Trophoblast cell (in vitro differentiated cells and primary cell): ENCODE measurements around the gene IL23R.

ENCODE experiments used
- DNase-seq, 2 donors: peaks; one replicate each; pipeline ENCODE4 v3.0.0-alpha.2; 2016
- H2AFZ ChIP-seq: 2 replicates; pipeline ENCODE4 v1.6.1; 2013; ENCODE audit warnings: low read length, moderate library complexity, mild to moderate bottlenecking; ENCODE audit not compliant: insufficient read depth, poor library complexity
- H2AK5ac ChIP-seq: 2 replicates; pipeline ENCODE4 v1.6.1; 2013; ENCODE audit warnings: mild to moderate bottlenecking, low read length
- H2BK120ac ChIP-seq: 2 replicates; pipeline ENCODE4 v1.6.1; 2013; ENCODE audit warnings: low read length, mild to moderate bottlenecking, moderate library complexity; ENCODE audit not compliant: insufficient read depth, poor library complexity
- H2BK12ac ChIP-seq: 2 replicates; pipeline ENCODE4 v1.6.1; 2013; ENCODE audit warnings: mild to moderate bottlenecking, low read length, moderate library complexity
- H2BK5ac ChIP-seq: 2 replicates; pipeline ENCODE4 v1.6.1; 2013; ENCODE audit warnings: low read length, low read depth, moderate library complexity, mild to moderate bottlenecking; ENCODE audit not compliant: poor library complexity
- H3K14ac ChIP-seq: 2 replicates; pipeline ENCODE4 v1.6.1; 2013; ENCODE audit warnings: mild to moderate bottlenecking, low read length
- H3K18ac ChIP-seq: 2 replicates; pipeline ENCODE4 v1.6.1; 2013; ENCODE audit warnings: mild to moderate bottlenecking, low read length
- H3K23ac ChIP-seq: 2 replicates; pipeline ENCODE4 v1.6.1; 2013; ENCODE audit warnings: low read length
- H3K27ac ChIP-seq: 2 replicates; pipeline ENCODE4 v1.5.1; 2013; ENCODE audit warnings: low read depth, mild to moderate bottlenecking, inconsistent platforms, low read length, moderate library complexity
- H3K27me3 ChIP-seq: 2 replicates; pipeline ENCODE4 v1.6.1; 2013; ENCODE audit warnings: inconsistent platforms, mild to moderate bottlenecking, low read length, moderate library complexity; ENCODE audit not compliant: insufficient read depth
- H3K36me3 ChIP-seq, 2 experiments: 1 replicate in 1 of 2; 2 replicates in 1 of 2; pipeline ENCODE4 v1.6.1; 2013; ENCODE audit warnings: low read length in 2 of 2, mild to moderate bottlenecking in 2 of 2, moderate library complexity in 1 of 2; ENCODE audit not compliant: insufficient read depth in 2 of 2, control insufficient read depth in 1 of 2
- H3K4ac ChIP-seq: 2 replicates; pipeline ENCODE4 v1.6.1; 2013; ENCODE audit warnings: low read depth, mild to moderate bottlenecking, low read length, moderate library complexity
- H3K4me1 ChIP-seq, 2 experiments: 1 replicate in 1 of 2; 2 replicates in 1 of 2; pipeline ENCODE4 v1.6.1; 2013; ENCODE audit warnings: low read length in 2 of 2, mild to moderate bottlenecking in 2 of 2, moderate library complexity in 1 of 2; ENCODE audit not compliant: insufficient read depth in 2 of 2, control insufficient read depth in 1 of 2
- H3K4me2 ChIP-seq: 2 replicates; pipeline ENCODE4 v1.6.1; 2013; ENCODE audit warnings: inconsistent platforms, mild to moderate bottlenecking, low read length, moderate library complexity
- H3K4me3 ChIP-seq: 2 replicates; pipeline ENCODE4 v1.5.1; 2013; ENCODE audit warnings: mild to moderate bottlenecking, low read depth, low read length, inconsistent platforms
- H3K79me1 ChIP-seq: one replicate; pipeline ENCODE4 v1.6.1; 2013; ENCODE audit warnings: low read length
- H3K79me2 ChIP-seq: 2 replicates; pipeline ENCODE4 v1.6.1; 2013; ENCODE audit warnings: low read length, mild to moderate bottlenecking; ENCODE audit not compliant: control insufficient read depth, insufficient read depth, poor library complexity
- H3K9ac ChIP-seq: 2 replicates; pipeline ENCODE4 v1.6.1; 2013; ENCODE audit warnings: mild to moderate bottlenecking, low read length
- H3K9me3 ChIP-seq: 2 replicates; pipeline ENCODE4 v1.6.1; 2013; ENCODE audit warnings: low read depth, mild to moderate bottlenecking, control low read depth, inconsistent platforms, low read length; ENCODE audit not compliant: insufficient read depth
- H4K12ac ChIP-seq: 2 replicates; pipeline ENCODE4 v1.6.1; 2013; ENCODE audit warnings: low read depth, mild to moderate bottlenecking, low read length, moderate library complexity
- H4K8ac ChIP-seq: 2 replicates; pipeline ENCODE4 v1.6.1; 2013; ENCODE audit warnings: low read depth, mild to moderate bottlenecking, low read length, moderate library complexity
- H4K91ac ChIP-seq: one replicate; pipeline ENCODE4 v1.6.1; 2013; ENCODE audit warnings: low read depth, mild to moderate bottlenecking, low read length, moderate library complexity
- WGBS: extraction: QIAGEN DNeasy Blood & Tissue Kit; methylation state at CpG from one replicate; pipeline ENCODE4 v1.1.7; 2013; ENCODE audit warnings: missing lambda C conversion rate; ENCODE audit not compliant: insufficient read length, insufficient coverage; ENCODE audit errors: extremely low coverage; 5-methylcytosine and 5-hydroxymethylcytosine counted together

IL23R gene

GRCh38 chr1:67171978-67172377 is 5.7 kb downstream of the IL23R start:
- no peak overlapping the region for H3K23ac ChIP-seq
- no peaks in the 10 kb centered on the region for H3K9me3 ChIP-seq
- no peak overlapping the region for H3K4ac ChIP-seq
- no peak overlapping the region for H3K4me2 ChIP-seq
- no peak for DNase-seq
- H3K79me2 ChIP-seq: no peaks in the 10 kb centered on the region
- H4K8ac ChIP-seq: no peak overlapping the region
- no peak overlapping the region for H2BK120ac ChIP-seq
- no peak overlapping the region for H2AK5ac ChIP-seq
- no peak overlapping the region for H3K14ac ChIP-seq
- H3K4me3 ChIP-seq: no peak overlapping the region
- no peaks in the 10 kb centered on the region for H3K27me3 ChIP-seq
- H3K79me1 ChIP-seq: no peaks in the 10 kb centered on the region
- no peak overlapping the region for H4K12ac ChIP-seq
- H3K27ac ChIP-seq: no peak overlapping the region
- no CpG with 5 or more reads among the region's 1 CpG for WGBS
- no peak overlapping the region for H2AFZ ChIP-seq
- H3K9ac ChIP-seq: no peak overlapping the region
- no peaks in the 10 kb centered on the region for H3K4me1 ChIP-seq
- no peaks in the 10 kb centered on the region for H3K36me3 ChIP-seq
- no peak overlapping the region for H2BK5ac ChIP-seq
- no peak overlapping the region for H3K18ac ChIP-seq
- H2BK12ac ChIP-seq: no peak overlapping the region
- H4K91ac ChIP-seq: no peak overlapping the region

GRCh38 chr1:67173988-67174387 is 7.7 kb downstream of the IL23R start:
- Histone ChIP-seq H4K91ac (no peak overlapping the region), H3K23ac (no peak overlapping the region), H2BK12ac (no peak overlapping the region)

GRCh38 chr1:67174716-67175284 is 8.5 kb downstream of the IL23R start:
- no peak overlapping the region for H3K14ac ChIP-seq
- no peak overlapping the region for H4K12ac ChIP-seq
- no peak overlapping the region for H4K8ac ChIP-seq
- no peak overlapping the region for H3K4me2 ChIP-seq
- H2BK12ac ChIP-seq: no peak overlapping the region
- H4K91ac ChIP-seq: no peak overlapping the region
- no peak overlapping the region for H3K18ac ChIP-seq
- H3K9me3 ChIP-seq: no peaks in the 10 kb centered on the region
- no peaks in the 10 kb centered on the region for H3K79me2 ChIP-seq
- no peak overlapping the region for H3K23ac ChIP-seq
- no CpG with 5 or more reads among the region's 2 CpGs for WGBS
- no peaks in the 10 kb centered on the region for H3K36me3 ChIP-seq
- H3K9ac ChIP-seq: no peak overlapping the region
- no peak overlapping the region for H2BK5ac ChIP-seq
- no peaks in the 10 kb centered on the region for H3K4me1 ChIP-seq
- no peak for DNase-seq
- no peak overlapping the region for H3K27ac ChIP-seq
- no peak overlapping the region for H2AFZ ChIP-seq
- H3K79me1 ChIP-seq: no peaks in the 10 kb centered on the region
- H2BK120ac ChIP-seq: no peak overlapping the region
- no peaks in the 10 kb centered on the region for H3K27me3 ChIP-seq
- no peak overlapping the region for H3K4ac ChIP-seq
- H2AK5ac ChIP-seq: no peak overlapping the region
- H3K4me3 ChIP-seq: no peak overlapping the region

More at GRCh38 chr1:67173988-67174387, 7.7 kb downstream of the IL23R start:
- Histone ChIP-seq H2BK120ac (no peak overlapping the region), H2AFZ (no peak overlapping the region), H4K12ac (no peak overlapping the region), H3K4me3 (no peak overlapping the region), H4K8ac (no peak overlapping the region), H3K79me1 (no peaks in the 10 kb centered on the region), H3K9ac (no peak overlapping the region), H3K18ac (no peak overlapping the region), H2BK5ac (no peak overlapping the region), H3K27ac (no peak overlapping the region), H3K27me3 (no peaks in the 10 kb centered on the region), H3K14ac (no peak overlapping the region), H2AK5ac (no peak overlapping the region), H3K4me2 (no peak overlapping the region), H3K4me1 (no peaks in the 10 kb centered on the region), H3K4ac (no peak overlapping the region), H3K9me3 (no peaks in the 10 kb centered on the region), H3K79me2 (no peaks in the 10 kb centered on the region), H3K36me3 (no peaks in the 10 kb centered on the region)
- DNase-seq: no peak

GRCh38 chr1:67175530-67176087 is 9.4 kb downstream of the IL23R start:
- Histone ChIP-seq H3K27ac (no peak overlapping the region), H2BK120ac (no peak overlapping the region), H2AFZ (no peak overlapping the region), H3K4ac (no peak overlapping the region), H3K9me3 (no peaks in the 10 kb centered on the region), H2AK5ac (no peak overlapping the region), H4K91ac (no peak overlapping the region), H3K9ac (no peak overlapping the region), H3K4me3 (no peak overlapping the region), H3K14ac (no peak overlapping the region), H3K27me3 (no peaks in the 10 kb centered on the region), H3K4me2 (no peak overlapping the region), H2BK12ac (no peak overlapping the region), H2BK5ac (no peak overlapping the region), H3K79me1 (no peaks in the 10 kb centered on the region), H3K79me2 (no peaks in the 10 kb centered on the region), H3K18ac (no peak overlapping the region), H3K23ac (no peak overlapping the region), H3K36me3 (no peaks in the 10 kb centered on the region), H3K4me1 (no peaks in the 10 kb centered on the region), H4K8ac (no peak overlapping the region), H4K12ac (no peak overlapping the region)
- DNase-seq: no peak
- no CpG with 5 or more reads among the region's 3 CpGs for WGBS
